H1 (cell line): ENCODE results near the gene SHLD1. TPM values are rescaled to one million over a fixed set of nuclear protein-coding genes. Genes with fewer than 3 reads are reported as not detected.
"Not testable (repeated sequence)": the region's sequence is repeated elsewhere in the genome, so short reads cannot be mapped to it uniquely, and the experiment has no call there.

ENCODE experiments used
- CTCF ChIA-PET: fragments of 300-600 bp; sonication (Branson Sonifier 250); formaldehyde crosslinking; loops from one replicate; lab custom pipeline; 2021; ENCODE audit not compliant: partially characterized antibody; lab: Charles Lee
- POLR2A ChIA-PET: fragments of 300-600 bp; sonication (Branson Sonifier 250); formaldehyde crosslinking; loops from one replicate; lab custom pipeline; 2021; ENCODE audit warnings: inconsistent platforms; ENCODE audit not compliant: partially characterized antibody; lab: Charles Lee
- DNase-seq, 2 experiments: peaks; one replicate each; pipeline versions ENCODE4 v3.0.0 to v3.0.0-alpha.2; 2010 to 2022; ENCODE audit warnings: low spot score in 2 of 2, low read depth in 1 of 2, mixed read lengths in 1 of 2
- FAIRE-seq: peaks from 2 replicates; lab custom pipeline; 2011; peaks lifted over from hg19 to GRCh38; lab: Jason Lieb, UNC
- H2AFZ ChIP-seq: 2 replicates; pipeline ENCODE4 v1.8.1; 2012; ENCODE audit warnings: low read length, inconsistent platforms
- H2AK5ac ChIP-seq: 2 replicates; pipeline ENCODE4 v1.6.1; 2013; ENCODE audit warnings: low read depth, low read length
- H2BK120ac ChIP-seq: replicated peaks from 2 replicates; pipeline ENCODE3; 2013; ENCODE audit warnings: low read depth, low read length, inconsistent platforms
- H2BK12ac ChIP-seq: 2 replicates; pipeline ENCODE4 v1.6.1; 2013; ENCODE audit warnings: low read depth, low read length
- H2BK15ac ChIP-seq: 2 replicates; pipeline ENCODE4 v1.6.1; 2013; ENCODE audit warnings: low read length
- H2BK20ac ChIP-seq: 2 replicates; pipeline ENCODE4 v1.6.1; 2013; ENCODE audit warnings: low read length
- H2BK5ac ChIP-seq: 2 replicates; pipeline ENCODE4 v1.6.1; 2013; ENCODE audit warnings: low read depth, low read length
- H3K14ac ChIP-seq: 2 replicates; pipeline ENCODE4 v1.6.1; 2013; ENCODE audit warnings: inconsistent platforms; ENCODE audit not compliant: insufficient read length
- H3K18ac ChIP-seq: 2 replicates; pipeline ENCODE4 v1.6.1; 2013; ENCODE audit warnings: low read length; ENCODE audit errors: extremely low read depth
- H3K23ac ChIP-seq: 2 replicates; pipeline ENCODE4 v1.6.1; 2013; ENCODE audit warnings: inconsistent platforms; ENCODE audit not compliant: insufficient read length
- H3K23me2 ChIP-seq: 2 replicates; pipeline ENCODE4 v1.6.1; 2013; ENCODE audit warnings: low read depth, low read length
- H3K27ac ChIP-seq: 2 replicates; pipeline ENCODE4 v1.6.1; 2011; ENCODE audit warnings: low read depth, low read length, inconsistent platforms
- H3K27me3 ChIP-seq, 4 experiments: replicated peaks in 1 of 4; 1 replicate in 1 of 4; 2 replicates in 3 of 4; pipeline versions ENCODE4 v1.6.1 to v1.8.1; 2011 to 2013; ENCODE audit warnings: low read length in 3 of 4, mild to moderate bottlenecking in 3 of 4, inconsistent platforms in 2 of 4, mixed read lengths in 2 of 4, moderate library complexity in 1 of 4; ENCODE audit not compliant: control insufficient read depth in 3 of 4, insufficient read depth in 3 of 4; ENCODE audit errors: extremely low read depth in 1 of 4
- H3K36me3 ChIP-seq, 4 experiments: 2 replicates each; pipeline versions ENCODE4 v1.6.1 to v1.8.1; 2011 to 2013; ENCODE audit warnings: mild to moderate bottlenecking in 4 of 4, low read length in 3 of 4, moderate library complexity in 2 of 4, control low read depth in 1 of 4, inconsistent platforms in 1 of 4; ENCODE audit not compliant: insufficient read depth in 4 of 4, control insufficient read depth in 2 of 4
- H3K4ac ChIP-seq: replicated peaks from 2 replicates; pipeline ENCODE3; 2013; ENCODE audit warnings: low read length, low read depth, mixed read lengths, inconsistent platforms; ENCODE audit not compliant: insufficient read length
- H3K4me1 ChIP-seq, 4 experiments: replicated peaks in 1 of 4; 1 replicate in 1 of 4; 2 replicates in 3 of 4; pipeline versions ENCODE4 v1.6.1 to v1.8.1; 2011 to 2013; ENCODE audit warnings: low read length in 3 of 4, inconsistent platforms in 2 of 4, mixed read lengths in 1 of 4; ENCODE audit not compliant: insufficient read depth in 4 of 4, control insufficient read depth in 3 of 4
- H3K4me2 ChIP-seq, 2 experiments: 2 replicates each; pipeline versions ENCODE4 v1.6.1 to v1.8.1; 2011 to 2013; ENCODE audit warnings: low read depth in 2 of 2, low read length in 2 of 2, control low read depth in 1 of 2, inconsistent platforms in 1 of 2, mild to moderate bottlenecking in 1 of 2; ENCODE audit not compliant: insufficient read depth in 1 of 2
- H3K4me3 ChIP-seq, 4 experiments: fragments of 200-600, 300-600 bp in 1 of 4; sonication (generic), shearing (Covaris generic), sonication (Bioruptor Twin) in 1 of 4; 2 replicates each; pipeline versions ENCODE4 v1.5.1 to v1.8.1; 2011 to 2016; ENCODE audit warnings: low read length in 4 of 4, low read depth in 3 of 4, control low read depth in 2 of 4, inconsistent platforms in 2 of 4, mild to moderate bottlenecking in 2 of 4, mixed read lengths in 1 of 4, moderate library complexity in 1 of 4; ENCODE audit not compliant: insufficient read depth in 2 of 4; ENCODE audit errors: extremely low read depth in 1 of 4
- H3K56ac ChIP-seq: replicated peaks from 2 replicates; pipeline ENCODE3; 2013; ENCODE audit warnings: low read depth, mild to moderate bottlenecking, mixed read lengths, low read length, inconsistent platforms; ENCODE audit not compliant: insufficient read length
- H3K79me1 ChIP-seq: 2 replicates; pipeline ENCODE4 v1.6.1; 2013; ENCODE audit warnings: low read depth, low read length, control low read depth
- H3K79me2 ChIP-seq, 2 experiments: 2 replicates each; pipeline versions ENCODE4 v1.6.1 to v1.8.1; 2012 to 2013; ENCODE audit warnings: low read length in 2 of 2, mild to moderate bottlenecking in 2 of 2, inconsistent platforms in 1 of 2; ENCODE audit not compliant: insufficient read depth in 2 of 2, control insufficient read depth in 1 of 2
- H3K9ac ChIP-seq, 4 experiments: replicated peaks in 1 of 4; 1 replicate in 1 of 4; 2 replicates in 3 of 4; pipeline versions ENCODE4 v1.6.1 to v1.8.1; 2011 to 2013; ENCODE audit warnings: low read depth in 3 of 4, low read length in 3 of 4, control low read depth in 2 of 4, mild to moderate bottlenecking in 2 of 4, moderate library complexity in 2 of 4, inconsistent platforms in 1 of 4; ENCODE audit errors: extremely low read depth in 1 of 4
- H3K9me3 ChIP-seq, 2 experiments: 2 replicates each; pipeline versions ENCODE4 v1.6.1 to v1.8.1; 2012 to 2013; ENCODE audit warnings: mild to moderate bottlenecking in 2 of 2, moderate library complexity in 2 of 2, control low read depth in 1 of 2, inconsistent platforms in 1 of 2, low read depth in 1 of 2, low read length in 1 of 2, mixed read lengths in 1 of 2; ENCODE audit not compliant: insufficient read depth in 2 of 2
- H4K20me1 ChIP-seq, 2 experiments: replicated peaks in 1 of 2; 2 replicates each; pipeline versions ENCODE3 to v1.8.1; 2011 to 2013; ENCODE audit warnings: inconsistent platforms in 2 of 2, low read length in 2 of 2, mild to moderate bottlenecking in 1 of 2; ENCODE audit not compliant: insufficient read depth in 2 of 2, control insufficient read depth in 1 of 2
- H4K5ac ChIP-seq: 2 replicates; pipeline ENCODE4 v1.6.1; 2013; ENCODE audit warnings: low read length, low read depth, mixed read lengths, inconsistent platforms; ENCODE audit not compliant: insufficient read length
- H4K8ac ChIP-seq: 2 replicates; pipeline ENCODE4 v1.8.0; 2013; ENCODE audit warnings: mild to moderate bottlenecking, moderate library complexity, low read length, inconsistent platforms; ENCODE audit not compliant: insufficient read depth; ENCODE audit errors: extremely low read depth
- H4K91ac ChIP-seq: replicated peaks from 2 replicates; pipeline ENCODE3; 2013; ENCODE audit warnings: low read length, mixed read lengths, inconsistent platforms; ENCODE audit not compliant: insufficient read length
- WGBS, 2 experiments: shearing (Covaris generic) in 1 of 2; methylation state at CpG; one replicate each; pipeline versions ENCODE4 v1.1.6 to v1.1.7; 2013 to 2015; ENCODE audit warnings: low lambda C conversion rate in 2 of 2, mixed read lengths in 2 of 2, inconsistent platforms in 1 of 2, low coverage in 1 of 2, missing lambda C conversion rate in 1 of 2; ENCODE audit not compliant: insufficient replicate concordance in 2 of 2, insufficient coverage in 1 of 2, insufficient read length in 1 of 2; ENCODE audit errors: extremely low coverage in 1 of 2, missing lambda C conversion rate in 1 of 2; 5-methylcytosine and 5-hydroxymethylcytosine counted together
- polyA plus RNA-seq, 7 experiments: library from polyadenylated mRNA; depleted of rRNA in 3 of 7; stranded (reverse) in 5 of 7; unstranded in 2 of 7; fragments of >200 nt in 5 of 7; fragments of 200-250 nt in 2 of 7; gene quantifications; 1 replicate in 5 of 7; 2 replicates in 1 of 7; 4 replicates in 1 of 7; pipeline versions ENCODE4 v1.2.1 to v1.2.3, GENCODE V29; 2011 to 2013; ENCODE audit warnings: missing spikeins in 2 of 7, mixed read lengths in 2 of 7
- total RNA-seq: library from RNA; stranded (reverse); fragmentation: NEBNext Ultra II Directional; extraction: Animal tissue kit (Norgen Biotek cat#: 25700); gene quantifications from 2 replicates; pipeline ENCODE4 v1.2.1, GENCODE V29; 2021

SHLD1 gene
- total and polyA plus RNA-seq, 2 of the 8 experiments (the other 6 are each of a cell fraction or from before 2014, with no cell fraction given) = 4.2 to 6.5 TPM

DNA sequence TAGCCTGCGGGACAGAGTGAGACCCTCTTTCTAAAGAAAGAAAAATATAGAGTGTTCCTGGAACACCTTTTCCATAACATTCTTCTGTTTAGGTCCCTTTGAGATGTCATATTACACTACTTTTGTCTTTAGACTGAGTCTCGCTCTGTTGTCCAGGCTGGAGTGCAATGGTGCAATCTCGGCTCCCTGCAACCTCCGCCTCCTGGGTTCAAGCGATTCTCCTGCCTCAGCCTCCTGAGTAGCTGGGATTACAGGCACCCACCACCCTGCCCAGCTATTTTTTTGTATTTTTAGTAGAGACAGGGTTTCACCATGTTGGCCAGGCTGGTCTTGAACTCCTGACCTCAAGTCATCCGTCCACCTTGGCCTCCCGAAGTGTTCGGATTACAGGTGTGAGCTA, 31.2 kb downstream of the SHLD1 start:
- H3K18ac ChIP-seq, H3K4me2 ChIP-seq, H3K4ac ChIP-seq, H3K9ac ChIP-seq, POLR2A ChIA-PET, H3K56ac ChIP-seq, H3K23ac ChIP-seq, H3K14ac ChIP-seq, DNase-seq, H3K9me3 ChIP-seq, FAIRE-seq, H3K4me1 ChIP-seq, H2AFZ ChIP-seq, H3K4me3 ChIP-seq, H2BK20ac ChIP-seq, H3K79me2 ChIP-seq, H2BK120ac ChIP-seq, H3K23me2 ChIP-seq, H2AK5ac ChIP-seq, H3K27ac ChIP-seq, H2BK5ac ChIP-seq, H4K91ac ChIP-seq, H4K8ac ChIP-seq, H3K79me1 ChIP-seq, H2BK12ac ChIP-seq, H3K27me3 ChIP-seq, H3K36me3 ChIP-seq, H4K20me1 ChIP-seq, H4K5ac ChIP-seq, H2BK15ac ChIP-seq: not testable (repeated sequence)
- CTCF ChIA-PET = interaction anchor here (1.2 to 1.3 kb wide), 2 partner anchors 224 to 245 kb away, joined by 3 to 4 read pairs; no protein-coding TSS in a partner anchor
- WGBS, 2 experiments = 89% methylated on average over 8 of the region's 8 CpGs; no CpG with 5 or more reads in 1 of the 2 experiments
